HG03571 (cell line): ENCODE data around the gene KCNAB1.

ENCODE experiments used
- ATAC-seq: cut with Tn5 transposase; IDR thresholded peaks from one replicate; pipeline ENCODE4 v1.9.1; 2021; ENCODE audit not compliant: unreplicated experiment

Gene KCNAB1

GRCh38 chr3:156525808-156526207 is 405.4 kb downstream of the KCNAB1 start:
- no peak for ATAC-seq

GRCh38 chr3:156527060-156527459 is 406.7 kb downstream of the KCNAB1 start:
- no peak for ATAC-seq

GRCh38 chr3:156530980-156531379 is 410.6 kb downstream of the KCNAB1 start:
- ATAC-seq, result no peak

- ATAC-seq, result no peak
These were observed 412.4 kb downstream of the KCNAB1 start for GRCh38 chr3:156532730-156533129.

- ATAC-seq, result no peak
These were observed 412.8 kb downstream of the KCNAB1 start for GRCh38 chr3:156533205-156533604.

GRCh38 chr3:156535162-156535627 is 414.8 kb downstream of the KCNAB1 start:
- ATAC-seq, result no peak

- no peak for ATAC-seq
These were observed 415.4 kb downstream of the KCNAB1 start for GRCh38 chr3:156535798-156536197.

GRCh38 chr3:156536524-156537316 is 416.3 kb downstream of the KCNAB1 start:
- ATAC-seq, result no peak

- no peak for ATAC-seq
These were observed 418.7 kb downstream of the KCNAB1 start for GRCh38 chr3:156539051-156539450.

- ATAC-seq, result no peak
These were observed 419.4 kb downstream of the KCNAB1 start for GRCh38 chr3:156539802-156540201.

- no peak for ATAC-seq
These were observed 422.0 kb downstream of the KCNAB1 start for GRCh38 chr3:156542101-156543042.

GRCh38 chr3:156543043-156543555 is 422.7 kb downstream of the KCNAB1 start:
- ATAC-seq, result no peak

GRCh38 chr3:156547637-156548036 is 427.3 kb downstream of the KCNAB1 start:
- ATAC-seq, result no peak

GRCh38 chr3:156548041-156548687 is 427.8 kb downstream of the KCNAB1 start:
- no peak for ATAC-seq

GRCh38 chr3:156548902-156549301 is 428.5 kb downstream of the KCNAB1 start:
- ATAC-seq, result no peak

- ATAC-seq, result no peak
These were observed 430.9 kb downstream of the KCNAB1 start for GRCh38 chr3:156551261-156551660.

- no peak for ATAC-seq
These were observed 431.4 kb downstream of the KCNAB1 start for GRCh38 chr3:156551746-156552145.

GRCh38 chr3:156552973-156553372 is 432.6 kb downstream of the KCNAB1 start:
- ATAC-seq, result no peak

- ATAC-seq, result no peak
These were observed 433.5 kb downstream of the KCNAB1 start for GRCh38 chr3:156553705-156554356.

GRCh38 chr3:156554515-156554841 is 434.1 kb downstream of the KCNAB1 start:
- ATAC-seq, result no peak
